ENCODE results near the gene GPANK1.
A peak's percentile ranks its signal among the peaks of the same experiment; 100 is the strongest.

GPANK1 gene

DNA sequence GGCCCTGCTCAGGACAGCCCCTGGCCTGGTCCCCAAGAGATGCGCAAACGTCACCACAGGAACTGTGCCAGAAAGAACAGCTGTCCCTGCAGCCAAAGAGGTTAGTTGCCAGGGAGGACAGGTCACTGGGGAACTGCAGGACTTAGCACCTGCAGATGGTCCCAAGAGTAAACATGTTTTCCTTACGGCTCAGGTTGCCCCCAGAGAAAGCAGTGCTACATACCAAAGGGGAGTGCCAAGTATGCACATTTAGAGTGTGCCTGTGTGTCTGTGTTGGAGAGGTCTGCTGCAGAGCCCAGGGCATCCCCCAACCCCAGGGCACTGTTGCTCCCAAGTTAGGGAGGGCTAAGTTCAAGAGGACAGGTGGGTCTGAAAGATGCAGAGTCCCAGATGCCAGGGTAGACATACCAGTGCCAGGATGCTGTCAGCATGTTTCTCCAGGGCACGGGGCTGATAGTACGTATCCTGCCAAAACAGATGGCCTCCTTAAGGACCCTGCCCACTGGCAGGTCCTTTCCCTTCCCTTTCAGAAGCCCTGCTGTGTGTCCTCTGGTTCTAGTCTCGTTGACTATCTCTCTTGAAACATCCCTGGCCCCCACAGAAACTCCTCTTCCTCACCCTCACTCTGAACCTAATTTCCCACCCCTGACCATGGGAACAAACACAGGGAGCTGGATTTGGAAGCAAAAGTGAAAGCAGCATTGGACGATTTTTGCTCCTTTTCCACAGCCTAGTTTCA, 37.0 kb upstream of the GPANK1 start:
- no peak for DNase-seq (ENCODE audit: low read depth)
- peak overlapping the region; percentile 97 for H3K4me3 ChIP-seq (ENCODE audit: low read length)
- no peak for TF ChIP-seq CTCF (IDR thresholded peaks at IDR 0.05; ENCODE audit: insufficient read depth, low read depth, low read length, missing control alignments)

DNA sequence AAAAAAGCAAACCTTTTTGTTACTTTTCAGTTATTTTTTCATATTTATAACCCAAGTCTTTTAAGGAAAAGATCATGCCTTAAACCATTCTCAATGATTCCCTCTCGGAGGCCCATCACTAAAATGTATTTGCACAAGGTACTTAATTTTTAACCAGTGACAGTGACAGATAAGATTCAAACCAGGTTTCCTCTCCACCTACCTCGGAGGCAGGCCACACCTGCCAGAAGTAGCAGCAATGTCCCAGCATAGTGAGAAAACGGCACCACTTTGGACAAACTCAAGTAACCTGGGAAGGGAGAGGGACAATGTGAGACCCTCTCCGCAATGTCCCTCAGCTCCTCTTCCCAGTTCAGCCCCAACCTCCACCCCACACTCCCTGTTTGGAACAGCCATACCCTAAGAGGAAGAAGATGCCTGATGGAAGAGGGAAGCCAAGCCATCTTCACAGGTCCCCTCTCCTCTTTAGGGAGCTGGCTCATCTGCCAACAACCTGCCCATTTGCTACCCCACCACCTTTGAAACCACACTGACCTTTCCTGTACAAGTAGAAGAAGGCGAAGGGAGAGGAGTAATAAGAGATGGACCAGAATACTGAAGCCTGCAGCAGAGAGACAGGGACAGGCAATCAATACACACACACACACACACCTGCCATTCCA, 36.1 kb upstream of the GPANK1 start:
- H3K4me3 ChIP-seq (ENCODE audit: low read length), result no peak overlapping the region
- TF ChIP-seq CTCF (IDR thresholded peaks at IDR 0.05; ENCODE audit: insufficient read depth, low read depth, low read length, missing control alignments), result no peak
- DNase-seq (ENCODE audit: low read depth), result no peak

DNA sequence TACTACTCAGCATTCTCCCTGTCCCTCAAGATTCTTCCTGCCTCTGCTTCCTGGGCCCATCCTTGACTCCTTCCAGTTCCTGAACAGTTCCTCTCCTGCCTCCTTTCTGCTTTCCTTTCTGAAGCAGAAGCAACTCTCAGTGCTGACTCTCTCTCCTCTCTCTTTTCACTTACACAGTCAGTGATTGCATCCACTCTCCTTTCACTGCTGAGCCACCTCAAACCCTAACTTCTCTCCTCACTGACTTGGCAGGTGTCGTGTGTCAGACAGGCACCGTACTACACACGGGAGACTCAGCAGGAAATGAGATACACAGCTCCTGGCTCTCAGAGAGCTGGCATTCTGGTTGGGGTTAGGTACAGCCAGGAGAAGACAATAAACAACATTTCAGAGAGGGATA, 32.8 kb upstream of the GPANK1 start:
- H3K4me3 ChIP-seq (ENCODE audit: low read length), result no peak overlapping the region
- DNase-seq (ENCODE audit: low read depth), result peak; percentile 27
- no peak for TF ChIP-seq CTCF (IDR thresholded peaks at IDR 0.05; ENCODE audit: insufficient read depth, low read depth, low read length, missing control alignments)

GRCh38 chr6:31693535-31693934, 28.7 kb upstream of the GPANK1 start:
- TF ChIP-seq CTCF (IDR thresholded peaks at IDR 0.05; ENCODE audit: insufficient read depth, low read depth, low read length, missing control alignments), result no peak
- no peak overlapping the region for H3K4me3 ChIP-seq (ENCODE audit: low read length)
- DNase-seq (ENCODE audit: low read depth), result no peak

- no peak overlapping the region for H3K4me3 ChIP-seq (ENCODE audit: low read length)
- no peak for TF ChIP-seq CTCF (IDR thresholded peaks at IDR 0.05; ENCODE audit: insufficient read depth, low read depth, low read length, missing control alignments)
- no peak for DNase-seq (ENCODE audit: low read depth)
These were observed 28.1 kb upstream of the GPANK1 start for GRCh38 chr6:31692886-31693285.

DNA sequence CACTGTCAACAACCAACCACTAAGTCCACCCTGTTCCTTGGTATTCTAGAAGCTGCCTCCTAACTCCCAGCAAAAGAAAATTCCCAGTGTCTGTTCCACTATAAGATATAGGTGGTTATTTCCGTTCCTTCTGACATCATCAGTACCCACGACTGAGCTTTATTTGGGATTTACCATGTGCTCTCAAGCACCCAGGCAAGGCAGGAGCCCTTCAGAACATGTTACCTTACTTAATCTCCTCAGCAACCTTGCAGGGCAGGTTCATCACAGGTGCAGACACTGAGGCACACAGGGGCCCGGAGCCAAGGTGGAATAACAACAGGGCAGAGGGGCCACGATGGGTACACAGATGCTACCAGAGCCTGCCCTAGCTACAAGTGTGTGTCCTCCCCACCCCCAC, 27.6 kb upstream of the GPANK1 start:
- TF ChIP-seq CTCF (IDR thresholded peaks at IDR 0.05; ENCODE audit: insufficient read depth, low read depth, low read length, missing control alignments), result no peak
- DNase-seq (ENCODE audit: low read depth), result no peak
- H3K4me3 ChIP-seq (ENCODE audit: low read length), result no peak overlapping the region

All from epithelial cell of esophagus (primary cell).